Muscle layer of colon (tissue), 2 donors: Measurements from ENCODE around the gene CRKL.
"Not testable (repeated sequence)": the region's sequence is repeated elsewhere in the genome, so short reads cannot be mapped to it uniquely, and the experiment has no call there.

Experiments
- H3K27ac ChIP-seq: one replicate; pipeline ENCODE4 v1.7.0; 2013; ENCODE audit warnings: low read depth, mild to moderate bottlenecking, low read length, moderate library complexity
- H3K27me3 ChIP-seq, 2 donors: one replicate each; pipeline ENCODE4 v1.7.0; 2013; ENCODE audit warnings: low read length in 2 of 2, mild to moderate bottlenecking in 2 of 2; ENCODE audit not compliant: insufficient read depth in 2 of 2, control insufficient read depth in 1 of 2
- H3K36me3 ChIP-seq: one replicate; pipeline ENCODE4 v1.7.0; 2013; ENCODE audit warnings: mild to moderate bottlenecking, low read length; ENCODE audit not compliant: insufficient read depth
- H3K4me1 ChIP-seq: one replicate; pipeline ENCODE4 v1.7.0; 2013; ENCODE audit warnings: mild to moderate bottlenecking, low read length; ENCODE audit not compliant: insufficient read depth
- H3K4me3 ChIP-seq, 2 donors: one replicate each; pipeline ENCODE4 v1.7.0; 2013; ENCODE audit warnings: low read length in 2 of 2, low read depth in 1 of 2, mild to moderate bottlenecking in 1 of 2, moderate library complexity in 1 of 2
- H3K9ac ChIP-seq: one replicate; pipeline ENCODE4 v1.7.0; 2013; ENCODE audit warnings: low read length
- H3K9me3 ChIP-seq: one replicate; pipeline ENCODE4 v1.7.0; 2013; ENCODE audit warnings: mild to moderate bottlenecking, low read length
- donor health status: abdominal sarcoma.
- donor health status: Adenocarcinoma of cecum.

CRKL gene

GRCh38 chr22:20922141-20922751 is 5.0 kb downstream of the CRKL start:
- Histone ChIP-seq H3K36me3 (no peaks in the 10 kb centered on the region), H3K27ac (no peak overlapping the region), H3K27me3 (no peaks in the 10 kb centered on the region), H3K4me1 (peaks cover 26% of the 10 kb centered on the region), H3K9me3 (no peaks in the 10 kb centered on the region), H3K4me3 (no peak overlapping the region), H3K9ac (no peak overlapping the region)

DNA sequence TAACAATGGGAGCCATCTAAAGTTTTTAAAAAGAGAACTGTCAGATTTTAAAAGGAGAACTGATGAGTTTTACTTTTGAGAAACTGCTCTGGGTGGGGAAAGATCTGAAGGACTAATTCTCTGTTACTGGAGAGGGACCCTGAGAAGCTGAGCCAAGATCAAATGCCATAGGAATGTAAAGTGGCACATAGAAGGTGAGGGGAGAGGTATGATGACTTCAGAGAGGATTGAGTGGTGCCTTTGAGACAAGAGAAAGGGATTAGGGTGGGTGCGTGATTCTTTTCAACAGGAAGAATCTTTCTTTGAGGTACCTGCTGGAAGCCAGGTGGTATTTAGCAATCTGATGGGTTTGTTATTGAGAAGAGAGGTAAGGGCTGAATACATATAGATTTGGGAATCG is 9.0 kb downstream of the CRKL start:
- no peak overlapping the region for H3K4me3 ChIP-seq
- H3K36me3 ChIP-seq, result no peaks in the 10 kb centered on the region
- peaks cover 12% of the 10 kb centered on the region for H3K4me1 ChIP-seq
- H3K9ac ChIP-seq, result no peak overlapping the region
- no peak overlapping the region for H3K27ac ChIP-seq
- H3K27me3 ChIP-seq, result no peaks in the 10 kb centered on the region
- H3K9me3 ChIP-seq, result no peaks in the 10 kb centered on the region

DNA sequence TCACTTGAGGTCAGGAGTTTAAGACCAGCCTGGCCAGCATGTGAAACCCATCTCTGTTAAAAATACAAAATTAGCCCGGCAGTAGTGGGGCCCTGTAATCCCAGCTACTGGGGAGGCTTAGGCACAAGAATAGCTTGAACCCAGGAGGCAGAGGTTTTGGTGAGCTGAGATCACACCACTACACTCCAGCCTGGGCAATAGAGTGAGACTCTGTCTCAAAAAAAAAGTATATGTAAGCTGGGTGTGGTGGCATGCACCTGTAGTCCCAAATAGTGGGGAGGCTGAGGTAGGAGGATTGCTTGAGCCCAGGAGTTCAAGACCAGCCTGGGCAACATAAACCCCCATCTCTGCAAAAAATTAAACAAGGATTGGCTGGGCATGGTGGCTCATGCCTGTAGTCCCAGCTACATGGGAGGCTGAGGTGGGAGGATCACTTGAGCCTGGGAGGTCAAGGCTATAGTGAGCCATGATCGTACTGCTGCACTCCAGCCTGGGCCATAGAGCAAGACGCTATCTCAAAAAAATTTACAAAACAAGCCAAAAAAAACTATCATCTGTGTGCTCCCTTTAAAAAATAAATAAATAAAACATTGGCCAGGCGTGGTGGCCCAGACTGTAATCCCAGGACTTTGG is 10.8 kb downstream of the CRKL start:
- Histone ChIP-seq H3K9me3 (no peaks in the 10 kb centered on the region), H3K4me1 (peaks cover 12% of the 10 kb centered on the region), H3K27me3 (no peaks in the 10 kb centered on the region), H3K27ac (no peak overlapping the region), H3K4me3 (no peak overlapping the region), H3K9ac (no peak overlapping the region), H3K36me3 (no peaks in the 10 kb centered on the region)

- Histone ChIP-seq H3K9ac (no peak overlapping the region), H3K9me3 (no peaks in the 10 kb centered on the region), H3K4me1 (peaks cover 12% of the 10 kb centered on the region), H3K27me3 (no peaks in the 10 kb centered on the region), H3K27ac (no peak overlapping the region), H3K36me3 (no peaks in the 10 kb centered on the region), H3K4me3 (no peak overlapping the region)
Observed at GRCh38 chr22:20928573-20928967, 11.4 kb downstream of the CRKL start.

- H3K27me3 ChIP-seq, result no peaks in the 10 kb centered on the region
- H3K36me3 ChIP-seq, result peaks cover 9% of the 10 kb centered on the region
- H3K4me3 ChIP-seq, result no peak overlapping the region
- H3K4me1 ChIP-seq, result peaks cover 12% of the 10 kb centered on the region
- no peak overlapping the region for H3K9ac ChIP-seq
- H3K27ac ChIP-seq, result no peak overlapping the region
- H3K9me3 ChIP-seq, result no peaks in the 10 kb centered on the region
Observed at GRCh38 chr22:20930004-20930403, 12.8 kb downstream of the CRKL start.

GRCh38 chr22:20930435-20930834 is 13.2 kb downstream of the CRKL start:
- not testable (repeated sequence) for H3K27me3 ChIP-seq, H3K9me3 ChIP-seq, H3K9ac ChIP-seq, H3K36me3 ChIP-seq, H3K4me3 ChIP-seq, H3K27ac ChIP-seq
- H3K4me1 ChIP-seq, result peaks cover 11% of the 10 kb centered on the region

DNA sequence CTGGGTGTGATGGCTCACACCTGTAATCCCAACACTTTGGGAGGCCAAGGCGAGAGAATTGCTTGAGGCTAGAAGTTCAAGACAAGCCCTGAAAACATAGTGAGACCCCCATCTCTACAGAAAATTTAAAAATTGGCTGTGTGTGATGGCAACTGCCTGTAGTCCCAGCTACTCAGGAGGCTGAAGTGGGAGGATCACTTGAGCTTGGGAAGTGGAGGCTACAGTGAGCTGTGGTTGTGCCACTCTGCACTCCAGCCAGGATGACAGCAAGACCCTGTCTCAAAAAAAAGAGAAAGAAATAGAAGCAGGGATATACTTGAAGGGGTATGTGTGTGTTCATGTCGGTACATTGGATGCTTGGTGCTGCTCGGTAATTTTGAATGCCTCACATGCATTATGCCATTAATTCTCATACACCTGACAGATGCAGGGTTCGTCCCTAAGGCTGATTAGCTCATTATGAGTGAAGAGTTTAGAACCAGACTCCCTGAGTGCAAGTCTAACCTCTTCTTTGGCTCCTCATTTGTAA is 14.0 kb downstream of the CRKL start:
- Histone ChIP-seq H3K36me3 (peaks cover 14% of the 10 kb centered on the region), H3K9ac (no peak overlapping the region), H3K27ac (no peak overlapping the region), H3K4me1 (peaks cover 4% of the 10 kb centered on the region), H3K4me3 (no peak overlapping the region), H3K9me3 (no peaks in the 10 kb centered on the region), H3K27me3 (no peaks in the 10 kb centered on the region)

DNA sequence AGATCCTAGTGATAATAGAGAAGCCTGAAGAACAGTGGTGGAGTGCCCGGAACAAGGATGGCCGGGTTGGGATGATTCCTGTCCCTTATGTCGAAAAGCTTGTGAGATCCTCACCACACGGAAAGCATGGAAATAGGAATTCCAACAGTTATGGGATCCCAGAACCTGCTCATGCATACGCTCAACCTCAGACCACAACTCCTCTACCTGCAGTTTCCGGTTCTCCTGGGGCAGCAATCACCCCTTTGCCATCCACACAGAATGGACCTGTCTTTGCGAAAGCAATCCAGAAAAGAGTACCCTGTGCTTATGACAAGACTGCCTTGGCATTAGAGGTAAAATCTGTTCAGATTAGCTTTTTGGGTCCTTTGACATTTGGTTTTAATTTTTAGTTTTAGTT is 16.7 kb downstream of the CRKL start:
- peaks cover 10% of the 10 kb centered on the region for H3K4me1 ChIP-seq
- no peak overlapping the region for H3K4me3 ChIP-seq
- H3K9ac ChIP-seq, result no peak overlapping the region
- no peaks in the 10 kb centered on the region for H3K9me3 ChIP-seq
- no peaks in the 10 kb centered on the region for H3K27me3 ChIP-seq
- H3K27ac ChIP-seq, result no peak overlapping the region
- peaks cover 19% of the 10 kb centered on the region for H3K36me3 ChIP-seq

GRCh38 chr22:20935049-20935448 is 17.8 kb downstream of the CRKL start:
- Histone ChIP-seq H3K4me1 (peaks cover 13% of the 10 kb centered on the region), H3K36me3 (peaks cover 19% of the 10 kb centered on the region)
- not testable (repeated sequence) for H3K27ac ChIP-seq, H3K9me3 ChIP-seq, H3K27me3 ChIP-seq, H3K9ac ChIP-seq, H3K4me3 ChIP-seq

- H3K9me3 ChIP-seq, H3K9ac ChIP-seq, H3K27me3 ChIP-seq, H3K4me3 ChIP-seq, H3K27ac ChIP-seq: not testable (repeated sequence)
- Histone ChIP-seq H3K4me1 (peaks cover 22% of the 10 kb centered on the region), H3K36me3 (peaks cover 23% of the 10 kb centered on the region)
Observed at GRCh38 chr22:20935780-20936539, 18.8 kb downstream of the CRKL start.

DNA sequence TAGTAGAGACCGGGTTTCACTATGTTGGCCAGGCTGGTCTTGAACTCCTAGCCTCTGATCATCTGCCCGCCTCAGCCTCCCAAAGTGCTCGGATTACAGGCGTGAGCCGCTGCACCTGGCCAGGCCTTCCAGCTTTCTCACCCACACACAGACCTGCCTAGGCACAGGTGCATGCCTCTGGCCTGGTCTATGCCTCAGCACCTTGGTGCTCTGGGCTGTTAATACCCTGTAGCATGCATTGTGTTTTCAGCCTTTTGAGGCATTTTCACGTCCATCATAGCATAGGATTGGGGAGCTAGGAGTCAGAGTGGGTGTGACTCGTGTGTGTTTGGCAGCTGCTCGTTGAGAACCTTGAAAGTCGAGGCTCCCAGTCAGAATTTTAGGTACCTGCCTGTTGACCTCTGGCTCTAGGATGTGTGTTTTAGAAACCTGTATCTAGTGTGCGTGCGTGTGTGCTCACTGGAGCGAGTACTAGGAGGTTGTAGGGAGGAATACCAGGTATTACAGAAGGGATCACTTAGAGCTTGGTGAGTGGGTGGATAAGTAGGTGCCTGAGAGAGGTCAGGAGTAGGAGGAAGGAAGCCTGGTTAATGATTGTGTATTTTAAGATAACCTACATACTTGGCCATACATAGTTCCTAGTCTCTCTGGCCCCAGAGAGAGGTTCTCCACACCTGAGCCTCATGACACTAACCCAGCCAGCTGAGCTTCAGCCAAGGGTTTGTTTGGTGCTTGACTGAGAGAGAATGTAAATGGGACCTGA is 20.0 kb downstream of the CRKL start:
- Histone ChIP-seq H3K36me3 (peaks cover 23% of the 10 kb centered on the region), H3K9me3 (no peaks in the 10 kb centered on the region), H3K27ac (no peak overlapping the region), H3K9ac (no peak overlapping the region), H3K4me1 (peaks cover 24% of the 10 kb centered on the region), H3K4me3 (peak overlapping the region in 1 of 2 donors; percentile 33), H3K27me3 (no peaks in the 10 kb centered on the region)
